NCI-H524 (cell line): ENCODE data around the gene SEH1L.
"Not testable (repeated sequence)": the region's sequence is repeated elsewhere in the genome, so short reads cannot be mapped to it uniquely, and the experiment has no call there.

Experiments used
- DNase-seq, 2 experiments: peaks; one replicate each; lab custom pipeline; 2025; lab: John Stamatoyannopoulos, UW

SEH1L gene

GRCh38 chr18:12996661-12997292 lies 49.0 kb downstream of the SEH1L start:
- no peak for DNase-seq

DNA sequence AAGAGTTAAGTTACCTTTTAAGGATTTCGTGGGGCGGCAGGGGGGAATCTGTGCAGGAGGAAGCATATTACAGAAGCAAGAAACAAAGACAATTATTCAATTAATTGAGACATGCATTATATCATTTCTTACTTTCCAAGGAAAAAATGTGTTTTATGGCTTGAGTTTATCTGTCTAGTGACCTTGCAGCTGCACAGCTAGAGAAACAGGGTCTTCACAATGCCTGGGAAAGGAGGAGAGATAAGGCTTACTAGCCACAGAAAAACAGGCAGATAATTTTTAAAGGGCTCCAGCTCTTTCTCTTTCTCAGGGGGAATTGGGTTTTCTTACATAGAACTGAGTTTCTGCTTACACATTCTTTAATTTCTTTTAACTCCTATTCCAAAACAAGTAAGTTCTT lies 49.5 kb downstream of the SEH1L start:
- not testable (repeated sequence) for DNase-seq

GRCh38 chr18:12998332-12999060 lies 50.7 kb downstream of the SEH1L start:
- no peak for DNase-seq

DNA sequence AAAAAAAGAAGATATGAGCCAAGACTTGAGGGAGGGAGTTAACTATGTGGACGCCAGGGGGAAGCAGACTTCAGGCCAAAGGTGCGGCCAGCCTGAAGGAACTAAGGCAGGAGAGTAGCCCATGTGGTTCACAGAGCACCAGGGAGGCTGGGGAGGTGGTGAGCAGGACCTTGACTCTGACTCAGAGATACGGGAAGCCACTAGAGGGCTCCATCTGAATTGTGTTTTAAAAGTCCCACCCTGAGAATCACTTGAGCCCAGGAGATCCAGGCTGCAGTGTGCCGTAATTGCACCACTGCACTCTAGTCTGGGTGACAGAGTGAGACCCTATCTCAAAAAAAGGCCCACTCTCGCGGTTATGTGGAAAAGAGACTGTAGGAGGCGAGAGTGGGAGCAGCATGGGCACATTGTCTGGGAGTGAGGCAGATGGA lies 55.7 kb downstream of the SEH1L start:
- peak; percentile 42 to 71 for DNase-seq

DNA sequence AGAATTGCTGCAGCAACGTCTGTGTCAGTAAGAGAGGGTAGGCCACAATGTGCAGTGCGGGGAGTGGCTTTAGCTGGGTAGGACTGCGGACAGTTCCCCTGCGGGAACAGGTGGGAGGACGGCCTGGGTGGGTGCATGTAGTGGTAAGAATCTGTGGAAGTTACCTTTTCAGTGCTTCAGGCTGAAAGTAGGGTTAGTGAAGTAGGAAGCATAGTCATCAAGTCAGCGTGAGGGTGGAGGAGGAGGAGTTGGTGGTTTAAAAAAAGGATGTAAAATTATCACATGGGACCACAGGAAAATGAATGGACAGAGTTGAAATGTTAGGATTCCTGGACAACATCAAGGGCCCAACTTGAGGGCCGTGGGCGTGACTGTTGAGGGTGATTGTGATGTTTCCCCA lies 56.6 kb downstream of the SEH1L start:
- DNase-seq, result no peak

DNA sequence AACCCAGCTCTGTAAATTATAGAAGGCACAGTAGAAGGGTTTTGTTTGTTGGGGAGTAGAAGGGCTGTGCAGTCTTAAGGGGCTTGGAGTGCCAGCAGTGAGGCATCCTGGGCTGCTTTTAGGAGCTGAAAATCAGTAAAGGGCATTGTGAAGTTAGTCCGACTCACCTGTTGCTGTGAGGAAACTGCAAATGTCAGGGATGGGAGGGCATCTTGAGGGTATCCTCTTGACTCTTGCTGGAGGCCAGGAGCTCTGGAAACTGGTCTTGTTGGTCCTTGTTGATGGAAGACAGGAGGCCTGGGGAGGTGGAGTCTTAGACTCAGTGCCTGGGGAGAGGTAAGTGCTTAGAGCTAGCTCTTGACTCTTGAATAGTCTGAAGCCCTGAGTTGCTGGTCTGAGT lies 57.5 kb downstream of the SEH1L start:
- DNase-seq, result no peak

DNA sequence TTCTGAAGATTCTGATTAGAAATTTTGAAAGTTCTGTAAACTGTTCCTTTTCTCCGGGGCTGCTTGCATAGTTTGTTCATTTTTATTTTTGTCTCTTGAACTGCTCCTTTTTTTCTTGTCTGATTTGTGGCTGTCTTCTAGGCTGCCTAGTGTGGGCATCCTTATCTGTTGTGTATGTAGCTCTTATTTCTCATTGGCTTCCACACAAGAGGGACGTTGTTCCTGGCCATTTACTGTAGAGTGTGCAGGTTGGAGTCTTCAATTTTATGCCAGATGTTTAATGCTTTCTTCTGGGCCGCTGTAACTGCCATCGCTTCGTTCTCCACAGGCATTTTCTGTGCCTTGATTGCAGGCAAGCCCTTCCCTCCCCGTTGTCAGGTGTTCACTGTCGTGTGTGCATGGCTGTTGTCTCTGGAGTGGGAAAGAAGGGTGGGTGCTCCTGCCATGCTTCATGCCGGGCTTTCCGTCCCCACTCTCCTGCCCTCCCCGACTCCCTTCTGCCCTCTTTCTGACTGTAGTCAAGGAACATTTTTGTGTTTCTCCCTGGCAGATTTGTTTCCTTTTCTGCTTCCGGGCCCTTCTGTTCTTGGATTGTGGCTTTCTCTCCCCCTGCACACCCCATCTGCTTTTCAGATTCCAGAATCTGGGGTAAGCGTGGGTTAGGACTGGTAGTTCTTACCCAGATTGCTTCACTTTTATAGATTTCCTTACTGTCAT lies 58.9 kb downstream of the SEH1L start:
- no peak for DNase-seq

GRCh38 chr18:13007248-13007560 lies 59.4 kb downstream of the SEH1L start:
- no peak for DNase-seq

DNA sequence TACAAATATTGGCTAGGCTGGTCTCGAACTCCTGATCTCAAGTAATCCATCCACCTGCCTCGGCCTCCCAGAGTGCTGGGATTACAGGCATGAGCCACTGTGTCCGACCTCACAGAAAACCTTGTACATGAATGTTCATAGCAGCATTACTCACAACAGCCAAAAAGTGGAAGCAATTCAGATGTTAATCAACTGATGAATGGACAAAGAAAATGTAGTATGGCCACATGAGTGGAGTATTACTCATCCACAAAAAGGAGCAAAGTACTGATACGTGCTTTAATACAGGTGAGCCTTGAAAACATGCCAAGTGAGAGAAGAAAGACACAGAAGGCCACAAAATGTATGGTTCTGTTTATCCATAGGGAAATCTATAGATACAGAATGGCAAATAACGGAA lies 63.9 kb downstream of the SEH1L start:
- DNase-seq, result no peak

DNA sequence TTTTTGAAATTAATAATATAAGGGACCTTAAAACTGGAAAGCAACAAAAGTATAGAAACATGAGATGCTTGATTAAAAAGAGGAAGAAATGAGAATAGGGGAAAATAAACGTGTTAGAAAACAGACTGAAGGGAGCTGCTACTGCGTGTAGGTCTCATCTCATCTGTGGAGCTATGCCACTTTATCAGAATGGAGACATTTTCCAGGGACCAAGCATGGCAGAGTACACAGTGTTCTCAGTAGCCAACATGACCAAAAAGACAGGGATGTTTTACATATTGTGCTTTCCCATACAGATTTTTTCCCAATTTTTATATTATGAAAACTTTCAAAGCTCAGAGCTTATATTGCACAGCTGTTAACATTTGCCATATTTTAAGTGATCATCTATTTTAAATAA lies 66.4 kb downstream of the SEH1L start:
- DNase-seq, result no peak

GRCh38 chr18:13014818-13015217 lies 67.0 kb downstream of the SEH1L start:
- DNase-seq, result no peak

DNA sequence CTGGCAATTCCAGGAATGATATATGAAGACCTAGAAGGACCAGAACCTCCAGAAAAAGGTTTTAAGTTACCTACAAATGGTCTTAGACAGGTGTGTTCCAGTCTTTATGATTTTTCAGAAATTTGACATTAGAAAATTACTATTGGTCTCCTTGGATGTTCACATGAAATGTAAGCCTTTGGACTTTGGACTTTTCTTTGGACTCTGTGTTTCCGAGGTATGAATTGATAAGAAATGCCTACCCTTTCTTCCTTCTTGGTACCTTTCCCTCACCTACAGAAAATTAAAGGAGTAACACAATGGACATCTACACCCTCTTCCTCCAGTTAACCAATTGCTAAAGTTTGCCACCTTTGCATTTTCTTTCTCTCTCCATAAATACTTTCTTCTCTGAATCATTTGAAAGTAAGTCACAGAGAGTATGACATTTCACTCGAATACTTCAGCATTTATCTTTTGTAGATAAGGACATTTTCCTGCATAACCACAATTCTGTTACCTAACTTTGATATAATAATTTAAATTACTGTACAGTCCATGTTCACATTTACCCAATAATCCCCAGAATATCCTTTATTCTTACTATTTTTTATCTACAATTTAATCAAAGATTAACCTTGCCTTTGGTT lies 69.5 kb downstream of the SEH1L start:
- DNase-seq, result no peak

DNA sequence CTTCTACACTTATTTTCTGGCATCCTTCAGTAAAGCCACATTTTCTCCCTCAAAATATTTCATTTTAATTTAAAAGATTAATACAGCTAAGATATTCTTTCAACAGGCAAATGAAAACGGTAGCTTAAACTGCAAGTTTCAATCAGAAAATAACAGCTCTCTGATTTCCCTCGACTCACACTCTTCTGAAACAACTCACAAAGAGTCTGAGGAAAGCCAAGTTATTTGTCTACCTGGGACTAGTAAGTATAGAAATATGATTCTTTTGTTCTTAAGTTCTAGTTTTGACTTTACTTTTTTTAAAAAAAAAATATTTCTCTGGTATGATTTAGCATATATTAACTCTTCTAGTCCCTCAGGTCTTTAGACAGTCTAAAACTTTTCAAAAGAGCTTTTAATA lies 70.6 kb downstream of the SEH1L start:
- no peak for DNase-seq

DNA sequence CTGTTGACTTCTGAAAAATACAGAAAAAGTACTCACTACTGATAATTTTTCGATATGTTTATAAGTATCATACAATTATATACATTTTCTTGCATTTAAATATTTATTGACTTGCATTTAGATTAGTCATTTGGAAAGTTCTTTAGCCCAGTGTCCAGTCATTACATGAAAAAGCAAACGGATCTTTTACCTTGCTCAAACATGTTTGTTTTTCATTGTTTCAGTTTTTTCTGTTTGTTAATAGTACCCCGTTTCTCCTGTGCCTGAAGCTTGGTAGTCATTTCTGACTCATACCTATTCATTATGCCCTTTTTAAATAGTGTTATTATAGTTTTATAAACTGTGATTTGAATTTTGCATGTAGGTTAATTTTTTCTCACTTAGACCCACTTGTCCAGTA lies 71.5 kb downstream of the SEH1L start:
- DNase-seq, result no peak

DNA sequence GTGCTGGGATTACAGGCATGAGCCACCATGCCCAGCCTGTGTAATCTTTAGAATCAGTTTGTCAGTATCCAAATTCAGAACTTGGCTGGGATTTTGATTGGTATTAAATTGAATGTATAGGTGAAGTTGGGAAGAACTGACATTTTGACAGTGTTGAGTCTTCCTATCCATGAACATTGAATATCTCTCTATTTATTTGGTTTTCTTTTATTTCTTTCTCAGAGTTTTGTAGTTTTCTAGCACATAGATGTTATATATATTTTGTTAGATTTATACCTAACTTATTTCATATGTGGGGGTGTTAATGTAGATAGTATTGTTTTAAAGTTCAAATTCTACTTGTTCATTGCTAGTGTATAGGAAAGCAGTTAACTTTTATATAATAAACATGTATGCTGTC lies 74.8 kb downstream of the SEH1L start:
- no peak for DNase-seq

DNA sequence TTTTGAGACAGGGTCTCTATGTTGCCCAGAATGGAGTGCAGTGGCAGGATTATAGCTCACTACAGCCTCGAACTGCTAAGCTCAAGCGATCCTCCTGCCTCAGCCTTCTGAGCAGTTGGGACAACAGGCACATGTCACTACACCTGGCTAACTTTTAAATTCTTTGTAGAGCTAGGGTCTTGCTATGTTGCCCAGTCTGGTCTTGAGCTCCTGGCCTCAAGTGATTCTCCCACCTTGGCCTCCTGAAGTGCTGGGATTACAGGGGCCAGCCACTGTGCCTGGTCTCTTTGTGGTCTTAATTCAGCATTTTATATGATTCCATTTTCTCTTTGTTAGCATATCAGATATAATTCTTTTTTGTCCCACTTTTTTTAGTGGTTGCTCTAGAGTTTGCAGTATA lies 77.4 kb downstream of the SEH1L start:
- DNase-seq, result no peak

GRCh38 chr18:13026583-13027270 lies 78.9 kb downstream of the SEH1L start:
- DNase-seq, result no peak

DNA sequence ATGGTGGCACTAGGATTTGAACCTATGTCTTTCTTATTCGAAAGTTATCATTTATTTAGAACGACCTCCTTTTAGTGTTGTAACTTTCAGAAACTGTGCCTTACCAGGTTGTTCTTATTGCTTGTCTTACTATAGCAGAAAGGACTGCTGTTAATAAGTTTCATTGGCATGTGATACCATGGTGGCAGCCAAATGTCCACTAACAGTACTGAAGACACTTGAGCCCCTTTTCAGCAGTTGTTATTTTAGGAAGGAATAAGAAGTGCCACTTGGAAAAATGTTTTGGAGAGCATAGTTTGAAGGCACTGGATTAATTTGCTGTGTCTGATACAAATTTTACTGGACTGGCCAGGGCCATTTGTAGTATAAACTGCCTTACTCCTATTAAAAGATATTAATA lies 81.1 kb downstream of the SEH1L start:
- no peak for DNase-seq

DNA sequence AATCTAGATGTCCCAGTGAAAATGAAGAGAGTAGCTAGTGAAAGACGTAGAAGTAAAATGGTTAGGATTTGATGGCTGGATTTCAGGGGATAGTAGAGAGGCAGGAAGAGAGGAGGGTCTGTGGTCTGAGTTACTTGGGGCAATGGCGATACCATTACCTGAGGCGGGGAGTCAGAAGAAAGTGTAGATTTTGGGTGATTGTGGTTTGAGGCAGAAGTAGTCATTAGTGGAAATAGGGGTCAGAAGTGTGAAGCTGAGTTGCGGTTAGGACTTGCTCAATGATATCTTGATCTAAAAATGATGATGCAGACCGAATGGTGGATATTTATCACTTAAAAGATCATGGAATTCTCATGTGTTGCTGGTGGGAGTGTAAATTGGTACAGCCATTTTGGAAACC lies 84.4 kb downstream of the SEH1L start:
- no peak for DNase-seq

GRCh38 chr18:13035249-13035914 lies 87.6 kb downstream of the SEH1L start:
- no peak for DNase-seq

GRCh38 chr18:13036622-13037320 lies 89.0 kb downstream of the SEH1L start:
- DNase-seq, result no peak
